AG04449 (cell line): ENCODE measurements around the gene KIF18B.
A peak's percentile ranks its signal among the peaks of the same experiment; 100 is the strongest.

Source experiments
- CTCF ChIA-PET: fragments of 350-600 bp; formaldehyde crosslinking; extraction: SDS; loops from one replicate; lab custom pipeline; 2021; ENCODE audit warnings: antibody characterized with exemption; lab: Yijun Ruan, JAX
- POLR2A ChIA-PET: fragments of 400-600, 350-600 bp; formaldehyde crosslinking; extraction: SDS; loops from one replicate; lab custom pipeline; 2020; ENCODE audit warnings: antibody characterized with exemption, inconsistent platforms; lab: Yijun Ruan, JAX
- DNase-seq: peaks from one replicate; pipeline ENCODE4 v3.0.0-alpha.2; 2010; ENCODE audit warnings: low read depth, low spot score
- H3K4me3 ChIP-seq: 2 replicates; pipeline ENCODE4 v1.5.1; 2011; ENCODE audit warnings: low read depth, mild to moderate bottlenecking, control low read depth, low read length
- TF ChIP-seq, protein P1 (sequence below): IDR thresholded peaks from one replicate; pipeline ENCODE4 v1.5.1; 2011; ENCODE audit warnings: mild to moderate bottlenecking, moderate library complexity, low read length, control low read depth, inconsistent platforms; ENCODE audit not compliant: insufficient read depth; ENCODE audit errors: missing control alignments

The KIF18B gene

DNA sequence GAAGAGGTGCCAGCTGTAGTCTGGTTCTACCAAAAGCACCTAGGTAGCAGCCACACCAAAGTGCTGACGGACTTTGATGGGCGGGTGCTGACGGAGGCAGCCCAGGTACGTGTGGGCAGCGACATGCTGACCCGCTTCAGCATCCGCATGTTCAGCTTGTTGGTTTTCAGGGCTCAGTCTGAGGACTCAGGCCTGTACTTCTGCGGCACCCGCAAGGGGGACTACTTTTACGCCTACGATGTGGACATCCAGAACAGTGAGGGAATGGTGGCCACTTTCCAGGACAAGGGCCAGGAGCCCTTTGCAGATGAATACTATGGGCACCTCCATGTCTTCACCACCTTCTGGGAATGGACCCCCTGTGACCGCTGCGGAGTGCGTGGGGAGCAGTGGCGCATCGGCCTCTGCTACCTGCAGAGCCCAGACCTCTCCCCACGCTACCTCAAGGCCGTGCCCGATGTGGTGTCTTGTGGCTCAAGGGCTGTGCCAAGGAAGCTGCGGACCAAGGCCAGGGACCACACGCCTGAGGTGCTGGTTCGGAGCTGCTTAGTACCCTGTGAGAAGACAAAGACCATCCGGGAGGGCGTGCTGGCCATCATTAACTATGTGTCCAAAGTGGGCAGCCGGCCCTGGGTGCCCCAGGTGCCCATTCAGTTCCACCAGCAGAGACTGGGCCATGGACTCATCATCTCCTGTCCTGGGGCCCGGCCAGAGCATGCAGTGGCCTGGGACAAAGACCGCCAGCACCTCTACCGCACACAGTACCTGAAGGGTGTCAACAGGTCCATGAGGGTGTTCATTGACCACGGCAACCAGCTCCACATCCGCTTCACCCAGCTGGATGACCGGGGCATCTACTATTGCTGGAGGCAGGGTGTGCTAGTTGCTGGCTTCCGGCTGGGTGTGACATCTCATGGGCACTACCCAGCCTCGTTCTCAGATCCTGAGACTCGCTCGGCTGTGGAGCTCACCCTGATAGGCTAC lies 43.3 kb downstream of the KIF18B start:
- ChIA-PET CTCF (interaction anchor here (1.0 to 9.1 kb wide), 7 partner anchors 15 to 231 kb away, joined by 3 to 137 read pairs (median 7); partner anchors contain the start of gene ACBD4), POLR2A (no interaction called here)
- TF ChIP-seq, protein P1, sequence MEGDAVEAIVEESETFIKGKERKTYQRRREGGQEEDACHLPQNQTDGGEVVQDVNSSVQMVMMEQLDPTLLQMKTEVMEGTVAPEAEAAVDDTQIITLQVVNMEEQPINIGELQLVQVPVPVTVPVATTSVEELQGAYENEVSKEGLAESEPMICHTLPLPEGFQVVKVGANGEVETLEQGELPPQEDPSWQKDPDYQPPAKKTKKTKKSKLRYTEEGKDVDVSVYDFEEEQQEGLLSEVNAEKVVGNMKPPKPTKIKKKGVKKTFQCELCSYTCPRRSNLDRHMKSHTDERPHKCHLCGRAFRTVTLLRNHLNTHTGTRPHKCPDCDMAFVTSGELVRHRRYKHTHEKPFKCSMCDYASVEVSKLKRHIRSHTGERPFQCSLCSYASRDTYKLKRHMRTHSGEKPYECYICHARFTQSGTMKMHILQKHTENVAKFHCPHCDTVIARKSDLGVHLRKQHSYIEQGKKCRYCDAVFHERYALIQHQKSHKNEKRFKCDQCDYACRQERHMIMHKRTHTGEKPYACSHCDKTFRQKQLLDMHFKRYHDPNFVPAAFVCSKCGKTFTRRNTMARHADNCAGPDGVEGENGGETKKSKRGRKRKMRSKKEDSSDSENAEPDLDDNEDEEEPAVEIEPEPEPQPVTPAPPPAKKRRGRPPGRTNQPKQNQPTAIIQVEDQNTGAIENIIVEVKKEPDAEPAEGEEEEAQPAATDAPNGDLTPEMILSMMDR = no peak
- no peak for DNase-seq
- no peak overlapping the region for H3K4me3 ChIP-seq

GRCh38 chr17:44903012-44903685 lies 44.4 kb downstream of the KIF18B start:
- TF ChIP-seq, protein P1 = no peak
- no peak overlapping the region for H3K4me3 ChIP-seq
- DNase-seq = no peak
- POLR2A ChIA-PET = interaction anchor here (0.6 kb wide), 1 partner anchor 243 kb away, joined by 3 read pairs; no protein-coding TSS in a partner anchor
- CTCF ChIA-PET = interaction anchor here (1.1 to 9.1 kb wide), 10 partner anchors 8 to 232 kb away, joined by 3 to 137 read pairs (median 16); partner anchors contain the start of gene ACBD4

DNA sequence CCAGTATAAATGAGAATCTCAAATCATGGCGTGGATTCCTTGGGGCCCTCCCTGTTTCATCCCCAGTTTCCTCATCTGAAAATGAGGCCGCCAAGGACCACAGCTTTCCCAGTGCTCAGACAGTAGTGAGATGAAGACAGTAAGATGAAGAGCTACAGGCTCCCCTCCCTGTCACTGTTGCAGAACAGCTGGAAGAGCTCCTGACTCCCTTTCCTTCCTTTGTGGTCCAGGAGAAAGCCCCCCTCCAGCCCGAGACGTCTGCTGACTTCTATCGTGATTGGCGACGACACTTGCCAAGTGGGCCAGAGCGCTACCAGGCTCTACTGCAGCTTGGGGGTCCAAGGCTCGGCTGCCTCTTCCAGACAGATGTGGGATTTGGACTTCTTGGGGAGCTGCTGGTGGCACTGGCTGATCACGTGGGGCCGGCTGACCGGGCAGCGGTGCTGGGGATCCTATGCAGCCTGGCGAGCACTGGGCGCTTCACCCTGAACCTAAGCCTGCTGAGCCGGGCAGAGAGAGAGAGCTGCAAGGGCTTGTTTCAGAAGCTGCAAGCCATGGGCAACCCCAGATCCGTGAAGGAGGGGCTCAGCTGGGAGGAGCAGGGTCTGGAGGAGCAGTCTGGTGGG lies 45.3 kb downstream of the KIF18B start:
- CTCF ChIA-PET = interaction anchor here (0.7 to 9.1 kb wide), 14 partner anchors 9 to 295 kb away, joined by 3 to 137 read pairs (median 6); partner anchors contain the start of genes ACBD4 and PLCD3
- POLR2A ChIA-PET = interaction anchor here (0.6 to 1.6 kb wide), 2 partner anchors 9 to 28 kb away, joined by 3 to 4 read pairs; no protein-coding TSS in a partner anchor
- H3K4me3 ChIP-seq = no peak overlapping the region
- TF ChIP-seq, protein P1 = no peak
- DNase-seq = no peak

DNA sequence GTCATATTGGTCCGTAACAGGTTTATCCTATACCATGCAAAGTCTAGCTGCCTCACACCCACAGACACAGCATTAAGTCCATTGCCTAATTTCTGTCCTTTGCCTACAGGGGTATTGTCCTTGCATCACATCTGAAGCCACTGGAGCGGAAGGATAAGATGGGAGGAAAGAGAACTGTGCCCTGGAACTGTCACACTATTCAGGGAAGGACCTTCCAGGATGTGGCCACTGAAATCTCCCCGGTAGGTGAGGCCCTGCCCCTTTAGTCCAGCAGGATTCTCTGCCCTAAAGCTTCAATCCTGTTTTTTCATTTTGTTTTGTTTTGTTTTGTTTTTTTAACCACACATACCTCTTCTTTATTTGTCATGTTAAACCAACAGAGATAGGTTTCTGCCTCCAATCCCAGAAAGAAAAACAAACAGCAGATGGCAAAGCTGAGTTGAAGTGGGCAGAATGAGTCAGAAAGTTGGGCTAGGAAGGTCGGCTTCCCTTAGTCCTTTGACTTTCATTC lies 46.1 kb downstream of the KIF18B start:
- POLR2A ChIA-PET = interaction anchor here (0.6 to 1.6 kb wide), 2 partner anchors 10 to 27 kb away, joined by 3 to 4 read pairs; no protein-coding TSS in a partner anchor

DNA sequence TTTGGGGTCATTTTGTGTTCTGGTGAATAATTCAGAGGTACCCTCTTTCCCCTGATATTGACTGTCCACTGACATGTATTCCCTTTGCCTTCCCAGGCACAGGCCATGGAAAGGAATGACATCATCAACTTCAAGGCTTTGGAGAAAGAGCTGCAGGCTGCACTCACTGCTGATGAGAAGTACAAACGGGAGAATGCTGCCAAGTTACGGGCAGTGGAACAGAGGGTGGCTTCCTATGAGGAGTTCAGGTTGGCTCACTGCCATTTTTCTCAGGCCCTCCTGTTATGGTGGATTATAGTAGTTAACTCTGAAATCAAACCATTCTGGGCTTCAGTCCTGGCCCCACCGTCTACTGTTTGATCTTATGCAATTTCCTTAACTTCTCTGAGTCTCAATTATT lies 46.7 kb downstream of the KIF18B start:
- POLR2A ChIA-PET = interaction anchor here (1.6 kb wide), 1 partner anchor 10 kb away, joined by 4 read pairs; no protein-coding TSS in a partner anchor
- CTCF ChIA-PET = interaction anchor here (1.5 to 9.1 kb wide), 9 partner anchors 10 to 235 kb away, joined by 3 to 137 read pairs (median 21); partner anchors contain the start of genes ACBD4 and PLCD3
- no peak for DNase-seq
- TF ChIP-seq, protein P1 = no peak
- H3K4me3 ChIP-seq = no peak overlapping the region

More for the DNA sequence above, 46.1 kb downstream of the KIF18B start:
- peak; percentile 23 for DNase-seq
- no peak overlapping the region for H3K4me3 ChIP-seq
- TF ChIP-seq, protein P1 = peak; percentile 14
- CTCF ChIA-PET = interaction anchor here (0.7 to 9.1 kb wide), 11 partner anchors 10 to 296 kb away, joined by 3 to 137 read pairs (median 9); partner anchors contain the start of genes ACBD4 and PLCD3
